ENCODE data around the gene ADAMTSL4.

DNA sequence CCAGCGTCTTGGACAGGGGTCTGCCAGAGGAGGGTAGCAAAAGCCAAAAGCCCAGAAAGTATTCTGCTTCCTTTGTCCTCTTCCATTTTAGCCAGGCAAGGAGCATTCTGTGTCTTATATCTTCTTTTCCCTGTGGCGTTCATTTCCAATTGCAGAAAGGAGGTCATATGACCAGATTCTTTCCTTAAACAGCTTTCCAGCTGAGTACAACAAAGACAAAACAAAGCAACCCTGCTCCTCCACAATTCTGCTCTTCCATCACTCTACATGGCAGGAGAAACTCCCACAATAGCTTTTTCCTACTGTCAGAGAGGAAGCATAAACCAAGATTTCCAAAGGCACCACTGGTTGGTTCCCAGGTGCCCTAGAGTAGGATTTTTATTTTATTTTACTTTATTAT is 60.5 kb downstream of the ADAMTSL4 start:
- no peak for TF ChIP-seq POLR2A (IDR thresholded peaks at IDR 0.05)
- TF ChIP-seq, protein P1, sequence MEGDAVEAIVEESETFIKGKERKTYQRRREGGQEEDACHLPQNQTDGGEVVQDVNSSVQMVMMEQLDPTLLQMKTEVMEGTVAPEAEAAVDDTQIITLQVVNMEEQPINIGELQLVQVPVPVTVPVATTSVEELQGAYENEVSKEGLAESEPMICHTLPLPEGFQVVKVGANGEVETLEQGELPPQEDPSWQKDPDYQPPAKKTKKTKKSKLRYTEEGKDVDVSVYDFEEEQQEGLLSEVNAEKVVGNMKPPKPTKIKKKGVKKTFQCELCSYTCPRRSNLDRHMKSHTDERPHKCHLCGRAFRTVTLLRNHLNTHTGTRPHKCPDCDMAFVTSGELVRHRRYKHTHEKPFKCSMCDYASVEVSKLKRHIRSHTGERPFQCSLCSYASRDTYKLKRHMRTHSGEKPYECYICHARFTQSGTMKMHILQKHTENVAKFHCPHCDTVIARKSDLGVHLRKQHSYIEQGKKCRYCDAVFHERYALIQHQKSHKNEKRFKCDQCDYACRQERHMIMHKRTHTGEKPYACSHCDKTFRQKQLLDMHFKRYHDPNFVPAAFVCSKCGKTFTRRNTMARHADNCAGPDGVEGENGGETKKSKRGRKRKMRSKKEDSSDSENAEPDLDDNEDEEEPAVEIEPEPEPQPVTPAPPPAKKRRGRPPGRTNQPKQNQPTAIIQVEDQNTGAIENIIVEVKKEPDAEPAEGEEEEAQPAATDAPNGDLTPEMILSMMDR (IDR thresholded peaks at IDR 0.05) = no peak
